HTR-8/SVneo (cell line): ENCODE measurements around the gene GRIN3B.
"Not testable (repeated sequence)": the region's sequence is repeated elsewhere in the genome, so short reads cannot be mapped to it uniquely, and the experiment has no call there.

Experiments used
- DNase-seq: peaks from one replicate; pipeline ENCODE4 v3.0.0; 2011; ENCODE audit warnings: low spot score, mixed read lengths; ENCODE audit not compliant: insufficient read length
- FAIRE-seq: peaks from 2 replicates; lab custom pipeline; 2011; peaks lifted over from hg19 to GRCh38; lab: Jason Lieb, UNC

The GRIN3B gene

GRCh38 chr19:1000095-1000494 is at the start of gene GRIN3B:
TSS of gene GRIN3B (plus strand) at chr19:1000419. CDS start at chr19:1000438, 19 bp downstream.
- FAIRE-seq, result no peak
- DNase-seq, result peak; percentile 82

GRCh38 chr19:952049-952679 is 48.1 kb upstream of the GRIN3B start:
- DNase-seq (no peak), FAIRE-seq (no peak)

GRCh38 chr19:952680-953444 is 47.4 kb upstream of the GRIN3B start:
- no peak for DNase-seq
- no peak for FAIRE-seq

- FAIRE-seq (no peak), DNase-seq (no peak)
These were observed 46.6 kb upstream of the GRIN3B start for GRCh38 chr19:953445-954271.

- FAIRE-seq, result no peak
These were observed 45.9 kb upstream of the GRIN3B start for GRCh38 chr19:954272-954671.

GRCh38 chr19:954672-955494 is 45.3 kb upstream of the GRIN3B start:
- no peak for FAIRE-seq

More at GRCh38 chr19:954272-954671, 45.9 kb upstream of the GRIN3B start:
- DNase-seq, result no peak

GRCh38 chr19:955803-956765 is 44.1 kb upstream of the GRIN3B start:
- FAIRE-seq, result no peak
- DNase-seq, result no peak

More at GRCh38 chr19:954672-955494, 45.3 kb upstream of the GRIN3B start:
- DNase-seq, result no peak

- DNase-seq, result no peak
- no peak for FAIRE-seq
These were observed 43.3 kb upstream of the GRIN3B start for GRCh38 chr19:956766-957440.

GRCh38 chr19:957578-957977 is 42.6 kb upstream of the GRIN3B start:
- not testable (repeated sequence) for FAIRE-seq

GRCh38 chr19:958967-959855 is 41.0 kb upstream of the GRIN3B start:
- DNase-seq (no peak), FAIRE-seq (peak; percentile 13)

More at GRCh38 chr19:957578-957977, 42.6 kb upstream of the GRIN3B start:
- not testable (repeated sequence) for DNase-seq

- FAIRE-seq, result no peak
- DNase-seq, result no peak
These were observed 40.2 kb upstream of the GRIN3B start for GRCh38 chr19:960020-960419.

- no peak for DNase-seq
- FAIRE-seq, result no peak
These were observed 39.6 kb upstream of the GRIN3B start for GRCh38 chr19:960601-960938.

- DNase-seq (no peak), FAIRE-seq (no peak)
These were observed 38.2 kb upstream of the GRIN3B start for GRCh38 chr19:961866-962620.

GRCh38 chr19:962683-963400 is 37.4 kb upstream of the GRIN3B start:
- DNase-seq (no peak), FAIRE-seq (no peak)

- DNase-seq (no peak), FAIRE-seq (no peak)
These were observed 36.7 kb upstream of the GRIN3B start for GRCh38 chr19:963486-963951.

GRCh38 chr19:964116-964520 is 36.1 kb upstream of the GRIN3B start:
- DNase-seq, result no peak
- FAIRE-seq, result no peak
